HepG2 (cell line): ENCODE data around the gene TUBA4A. TPM values are rescaled to one million over a fixed set of nuclear protein-coding genes. Genes with fewer than 3 reads are reported as not detected.

Experiments
- CCDC6 ChIP-seq: sonication (generic); formaldehyde crosslinking; IDR thresholded peaks from 2 replicates; pipeline ENCODE4 v1.8.1; 2022; ENCODE audit warnings: mild to moderate bottlenecking, missing genetic modification reagents, moderate library complexity
- DNMT1 ChIP-seq: sonication (generic); formaldehyde crosslinking; IDR thresholded peaks from 2 replicates; pipeline ENCODE4 v1.5.1; 2020; ENCODE audit warnings: mild to moderate bottlenecking, missing genetic modification reagents
- MAFK ChIP-seq, 2 experiments: IDR thresholded peaks in 1 of 2; conservative IDR thresholded peaks in 1 of 2; 2 replicates each; pipeline ENCODE4 v1.6.1; 2011; ENCODE audit warnings: improper control_type of control experiment in 2 of 2, low read length in 2 of 2
- NPAS2 ChIP-seq: sonication (generic); formaldehyde crosslinking; IDR thresholded peaks from 2 replicates; pipeline ENCODE4 v1.8.0; 2022; ENCODE audit warnings: mild to moderate bottlenecking, missing genetic modification reagents, borderline replicate concordance
- NR2F2 ChIP-seq: IDR thresholded peaks from 2 replicates; pipeline ENCODE4 v1.6.1; 2012; ENCODE audit warnings: low read depth, inconsistent platforms, borderline replicate concordance
- PHF8 ChIP-seq: sonication (generic); formaldehyde crosslinking; IDR thresholded peaks from 2 replicates; pipeline ENCODE4 v1.5.0; 2020; ENCODE audit warnings: missing genetic modification reagents
- XRCC5 ChIP-seq: fragments of 200-400 bp; formaldehyde crosslinking; optimal IDR thresholded peaks from 2 replicates; pipeline ENCODE3; 2017; ENCODE audit warnings: mild to moderate bottlenecking, low read length
- ZMYM3 ChIP-seq: sonication (generic); formaldehyde crosslinking; IDR thresholded peaks from 2 replicates; pipeline ENCODE4 v1.5.1; 2020; ENCODE audit warnings: mild to moderate bottlenecking, missing genetic modification reagents
- ZNF75D ChIP-seq: sonication (generic); formaldehyde crosslinking; IDR thresholded peaks from 2 replicates; pipeline ENCODE4 v1.8.1; 2023; ENCODE audit warnings: missing genetic modification reagents, mild to moderate bottlenecking, borderline replicate concordance
- ZSCAN22 ChIP-seq: sonication (generic); formaldehyde crosslinking; IDR thresholded peaks from 2 replicates; pipeline ENCODE4 v1.4.0; 2020; ENCODE audit warnings: mild to moderate bottlenecking, missing genetic modification reagents
- polyA plus RNA-seq, 8 experiments: library from polyadenylated mRNA; depleted of rRNA in 3 of 8; stranded (reverse) in 7 of 8; unstranded in 1 of 8; fragments of >200 nt; fragmentation: Illumina TruSeq in 4 of 8; extraction: Trizol in 4 of 8; gene quantifications; 2 replicates each; pipeline versions ENCODE4 v1.2.1 to v1.2.3, GENCODE V29; 2011 to 2016; ENCODE audit warnings: low read depth in 4 of 8, missing spikeins in 1 of 8, mixed read lengths in 1 of 8; ENCODE audit not compliant: insufficient read depth in 1 of 8
- total RNA-seq, 5 experiments: library from RNA; depleted of rRNA; stranded (reverse); fragments of >200 nt; fragmentation: Illumina TruSeq; extraction: Trizol; gene quantifications; 2 replicates each; pipeline ENCODE4 v1.2.3, GENCODE V29; 2016; ENCODE audit warnings: low read depth in 1 of 5
- TF ChIP-seq, protein P1 (sequence below): sonication (generic); formaldehyde crosslinking; IDR thresholded peaks from 2 replicates; pipeline ENCODE4 v1.4.0; 2020; ENCODE audit warnings: mild to moderate bottlenecking, missing genetic modification reagents, borderline replicate concordance
- TF ChIP-seq, protein P2 (sequence below): sonication (generic); formaldehyde crosslinking; IDR thresholded peaks from 2 replicates; pipeline ENCODE4 v1.4.0; 2020; ENCODE audit warnings: missing genetic modification reagents
- TF ChIP-seq, protein P3 (sequence below): sonication (generic); formaldehyde crosslinking; IDR thresholded peaks from 2 replicates; pipeline ENCODE4 v1.4.0; 2020; ENCODE audit warnings: missing genetic modification reagents
- TF ChIP-seq, protein P4 (sequence below): sonication (generic); formaldehyde crosslinking; IDR thresholded peaks from 2 replicates; pipeline ENCODE4 v1.4.0; 2020; ENCODE audit warnings: missing genetic modification reagents

TUBA4A gene
- total and polyA plus RNA-seq, 2 of the 13 experiments (the other 11 are each of a cell fraction or from before 2014, with no cell fraction given) = 1.3 to 12.7 TPM

DNA sequence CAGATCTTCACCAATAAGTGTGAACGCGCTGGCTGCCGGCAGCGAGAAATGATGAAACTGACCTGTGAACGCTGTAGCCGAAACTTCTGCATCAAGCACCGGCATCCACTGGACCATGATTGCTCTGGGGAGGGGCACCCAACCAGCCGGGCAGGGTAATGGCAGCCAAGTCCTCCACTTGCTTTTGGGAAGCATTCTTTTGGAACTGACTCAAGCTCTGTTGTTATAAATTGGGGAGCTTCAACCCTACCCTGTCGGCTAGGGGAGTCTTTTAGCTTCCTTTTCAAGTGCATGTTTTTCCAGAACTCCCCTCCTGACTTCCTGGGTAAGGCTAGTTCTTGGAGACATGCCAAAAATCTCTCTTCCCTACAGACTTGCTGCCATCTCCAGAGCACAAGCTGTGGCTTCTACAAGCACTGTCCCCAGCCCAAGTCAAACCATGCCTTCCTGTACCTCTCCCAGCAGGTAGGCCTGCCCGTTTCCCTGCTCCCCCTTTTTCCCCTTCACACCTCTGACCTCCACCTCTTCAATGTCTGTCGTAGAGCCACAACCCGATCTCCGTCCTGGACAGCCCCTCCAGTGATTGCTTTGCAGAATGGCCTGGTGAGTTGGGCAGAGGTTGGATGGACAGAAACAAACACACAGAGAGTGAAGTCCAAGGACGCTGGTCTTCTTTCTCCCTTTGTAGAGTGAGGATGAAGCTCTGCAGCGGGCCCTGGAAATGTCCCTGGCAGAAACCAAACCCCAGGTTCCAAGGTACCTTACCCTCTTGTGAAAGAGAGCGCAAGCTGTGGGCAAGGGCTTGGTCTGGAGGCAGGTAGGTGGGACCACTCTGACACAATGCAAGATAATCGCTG, 45.6 kb downstream of the TUBA4A start (continued):
- TF ChIP-seq, protein P1, sequence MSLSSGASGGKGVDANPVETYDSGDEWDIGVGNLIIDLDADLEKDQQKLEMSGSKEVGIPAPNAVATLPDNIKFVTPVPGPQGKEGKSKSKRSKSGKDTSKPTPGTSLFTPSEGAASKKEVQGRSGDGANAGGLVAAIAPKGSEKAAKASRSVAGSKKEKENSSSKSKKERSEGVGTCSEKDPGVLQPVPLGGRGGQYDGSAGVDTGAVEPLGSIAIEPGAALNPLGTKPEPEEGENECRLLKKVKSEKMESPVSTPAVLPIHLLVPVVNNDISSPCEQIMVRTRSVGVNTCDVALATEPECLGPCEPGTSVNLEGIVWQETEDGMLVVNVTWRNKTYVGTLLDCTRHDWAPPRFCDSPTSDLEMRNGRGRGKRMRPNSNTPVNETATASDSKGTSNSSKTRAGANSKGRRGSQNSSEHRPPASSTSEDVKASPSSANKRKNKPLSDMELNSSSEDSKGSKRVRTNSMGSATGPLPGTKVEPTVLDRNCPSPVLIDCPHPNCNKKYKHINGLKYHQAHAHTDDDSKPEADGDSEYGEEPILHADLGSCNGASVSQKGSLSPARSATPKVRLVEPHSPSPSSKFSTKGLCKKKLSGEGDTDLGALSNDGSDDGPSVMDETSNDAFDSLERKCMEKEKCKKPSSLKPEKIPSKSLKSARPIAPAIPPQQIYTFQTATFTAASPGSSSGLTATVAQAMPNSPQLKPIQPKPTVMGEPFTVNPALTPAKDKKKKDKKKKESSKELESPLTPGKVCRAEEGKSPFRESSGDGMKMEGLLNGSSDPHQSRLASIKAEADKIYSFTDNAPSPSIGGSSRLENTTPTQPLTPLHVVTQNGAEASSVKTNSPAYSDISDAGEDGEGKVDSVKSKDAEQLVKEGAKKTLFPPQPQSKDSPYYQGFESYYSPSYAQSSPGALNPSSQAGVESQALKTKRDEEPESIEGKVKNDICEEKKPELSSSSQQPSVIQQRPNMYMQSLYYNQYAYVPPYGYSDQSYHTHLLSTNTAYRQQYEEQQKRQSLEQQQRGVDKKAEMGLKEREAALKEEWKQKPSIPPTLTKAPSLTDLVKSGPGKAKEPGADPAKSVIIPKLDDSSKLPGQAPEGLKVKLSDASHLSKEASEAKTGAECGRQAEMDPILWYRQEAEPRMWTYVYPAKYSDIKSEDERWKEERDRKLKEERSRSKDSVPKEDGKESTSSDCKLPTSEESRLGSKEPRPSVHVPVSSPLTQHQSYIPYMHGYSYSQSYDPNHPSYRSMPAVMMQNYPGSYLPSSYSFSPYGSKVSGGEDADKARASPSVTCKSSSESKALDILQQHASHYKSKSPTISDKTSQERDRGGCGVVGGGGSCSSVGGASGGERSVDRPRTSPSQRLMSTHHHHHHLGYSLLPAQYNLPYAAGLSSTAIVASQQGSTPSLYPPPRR (CRISPR knock-in tag) = peak; percentile 62; the same call in 1 of the 2 replicates
- peak; percentile 48 for TF ChIP-seq XRCC5
- TF ChIP-seq ZMYM3 (CRISPR knock-in tag) = peak; percentile 29
- no peak for TF ChIP-seq ZNF75D
- TF ChIP-seq NPAS2 = no peak
- TF ChIP-seq NR2F2 = peak; percentile 16
- no peak for TF ChIP-seq ZSCAN22
- no peak for TF ChIP-seq DNMT1 (CRISPR knock-in tag)
- TF ChIP-seq, protein P2, sequence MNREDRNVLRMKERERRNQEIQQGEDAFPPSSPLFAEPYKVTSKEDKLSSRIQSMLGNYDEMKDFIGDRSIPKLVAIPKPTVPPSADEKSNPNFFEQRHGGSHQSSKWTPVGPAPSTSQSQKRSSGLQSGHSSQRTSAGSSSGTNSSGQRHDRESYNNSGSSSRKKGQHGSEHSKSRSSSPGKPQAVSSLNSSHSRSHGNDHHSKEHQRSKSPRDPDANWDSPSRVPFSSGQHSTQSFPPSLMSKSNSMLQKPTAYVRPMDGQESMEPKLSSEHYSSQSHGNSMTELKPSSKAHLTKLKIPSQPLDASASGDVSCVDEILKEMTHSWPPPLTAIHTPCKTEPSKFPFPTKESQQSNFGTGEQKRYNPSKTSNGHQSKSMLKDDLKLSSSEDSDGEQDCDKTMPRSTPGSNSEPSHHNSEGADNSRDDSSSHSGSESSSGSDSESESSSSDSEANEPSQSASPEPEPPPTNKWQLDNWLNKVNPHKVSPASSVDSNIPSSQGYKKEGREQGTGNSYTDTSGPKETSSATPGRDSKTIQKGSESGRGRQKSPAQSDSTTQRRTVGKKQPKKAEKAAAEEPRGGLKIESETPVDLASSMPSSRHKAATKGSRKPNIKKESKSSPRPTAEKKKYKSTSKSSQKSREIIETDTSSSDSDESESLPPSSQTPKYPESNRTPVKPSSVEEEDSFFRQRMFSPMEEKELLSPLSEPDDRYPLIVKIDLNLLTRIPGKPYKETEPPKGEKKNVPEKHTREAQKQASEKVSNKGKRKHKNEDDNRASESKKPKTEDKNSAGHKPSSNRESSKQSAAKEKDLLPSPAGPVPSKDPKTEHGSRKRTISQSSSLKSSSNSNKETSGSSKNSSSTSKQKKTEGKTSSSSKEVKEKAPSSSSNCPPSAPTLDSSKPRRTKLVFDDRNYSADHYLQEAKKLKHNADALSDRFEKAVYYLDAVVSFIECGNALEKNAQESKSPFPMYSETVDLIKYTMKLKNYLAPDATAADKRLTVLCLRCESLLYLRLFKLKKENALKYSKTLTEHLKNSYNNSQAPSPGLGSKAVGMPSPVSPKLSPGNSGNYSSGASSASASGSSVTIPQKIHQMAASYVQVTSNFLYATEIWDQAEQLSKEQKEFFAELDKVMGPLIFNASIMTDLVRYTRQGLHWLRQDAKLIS = peak; percentile 24; the same call in 1 of the 2 replicates
- no peak for TF ChIP-seq MAFK (conservative IDR thresholded peaks at IDR 0.05 in 1 of 2, IDR thresholded peaks at IDR 0.05 in 1 of 2; ENCODE audit: low read length in 2 of 2)
- TF ChIP-seq, protein P3, sequence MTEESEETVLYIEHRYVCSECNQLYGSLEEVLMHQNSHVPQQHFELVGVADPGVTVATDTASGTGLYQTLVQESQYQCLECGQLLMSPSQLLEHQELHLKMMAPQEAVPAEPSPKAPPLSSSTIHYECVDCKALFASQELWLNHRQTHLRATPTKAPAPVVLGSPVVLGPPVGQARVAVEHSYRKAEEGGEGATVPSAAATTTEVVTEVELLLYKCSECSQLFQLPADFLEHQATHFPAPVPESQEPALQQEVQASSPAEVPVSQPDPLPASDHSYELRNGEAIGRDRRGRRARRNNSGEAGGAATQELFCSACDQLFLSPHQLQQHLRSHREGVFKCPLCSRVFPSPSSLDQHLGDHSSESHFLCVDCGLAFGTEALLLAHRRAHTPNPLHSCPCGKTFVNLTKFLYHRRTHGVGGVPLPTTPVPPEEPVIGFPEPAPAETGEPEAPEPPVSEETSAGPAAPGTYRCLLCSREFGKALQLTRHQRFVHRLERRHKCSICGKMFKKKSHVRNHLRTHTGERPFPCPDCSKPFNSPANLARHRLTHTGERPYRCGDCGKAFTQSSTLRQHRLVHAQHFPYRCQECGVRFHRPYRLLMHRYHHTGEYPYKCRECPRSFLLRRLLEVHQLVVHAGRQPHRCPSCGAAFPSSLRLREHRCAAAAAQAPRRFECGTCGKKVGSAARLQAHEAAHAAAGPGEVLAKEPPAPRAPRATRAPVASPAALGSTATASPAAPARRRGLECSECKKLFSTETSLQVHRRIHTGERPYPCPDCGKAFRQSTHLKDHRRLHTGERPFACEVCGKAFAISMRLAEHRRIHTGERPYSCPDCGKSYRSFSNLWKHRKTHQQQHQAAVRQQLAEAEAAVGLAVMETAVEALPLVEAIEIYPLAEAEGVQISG (CRISPR knock-in tag) = peak; percentile 46; the same call in 1 of the 2 replicates
- no peak for TF ChIP-seq CCDC6 (CRISPR knock-in tag)
- TF ChIP-seq PHF8 (CRISPR knock-in tag) = peak; percentile 66
- TF ChIP-seq, protein P4, sequence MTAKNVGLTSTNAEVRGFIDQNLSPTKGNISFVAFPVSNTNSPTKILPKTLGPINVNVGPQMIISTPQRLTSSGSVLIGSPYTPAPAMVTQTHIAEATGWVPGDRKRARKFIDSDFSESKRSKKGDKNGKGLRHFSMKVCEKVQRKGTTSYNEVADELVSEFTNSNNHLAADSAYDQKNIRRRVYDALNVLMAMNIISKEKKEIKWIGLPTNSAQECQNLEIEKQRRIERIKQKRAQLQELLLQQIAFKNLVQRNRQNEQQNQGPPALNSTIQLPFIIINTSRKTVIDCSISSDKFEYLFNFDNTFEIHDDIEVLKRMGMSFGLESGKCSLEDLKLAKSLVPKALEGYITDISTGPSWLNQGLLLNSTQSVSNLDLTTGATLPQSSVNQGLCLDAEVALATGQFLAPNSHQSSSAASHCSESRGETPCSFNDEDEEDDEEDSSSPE (CRISPR knock-in tag) = peak; percentile 33; the same call in 1 of the 2 replicates
